ENCODE data around the gene SEPSECS.
A peak's percentile ranks its signal among the peaks of the same experiment; 100 is the strongest.
"Not testable (repeated sequence)": the region's sequence is repeated elsewhere in the genome, so short reads cannot be mapped to it uniquely, and the experiment has no call there.

Gene SEPSECS

DNA sequence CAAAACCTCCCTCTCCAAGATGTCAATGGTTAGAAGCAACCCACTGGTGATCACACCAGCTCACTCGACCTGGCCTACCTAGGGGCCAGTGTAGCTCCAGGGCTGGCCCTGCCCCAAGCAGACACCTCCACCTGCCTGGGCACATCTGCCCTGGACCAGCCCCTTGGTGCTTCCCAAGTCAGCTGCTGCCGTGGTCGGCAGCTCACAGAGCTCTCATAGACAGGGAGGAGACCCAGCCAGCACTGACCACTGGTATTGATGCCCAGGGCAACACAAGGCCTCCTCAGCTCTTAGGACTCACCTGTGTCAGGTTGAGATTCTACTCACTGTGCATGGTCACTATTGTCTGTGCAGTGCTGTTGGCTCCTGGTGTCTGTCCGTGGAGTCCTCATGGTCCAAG is 51.7 kb downstream of the SEPSECS start:
- DNase-seq, result no peak

- DNase-seq, result no peak
These were observed 52.3 kb downstream of the SEPSECS start for GRCh38 chr4:25107827-25108516.

- DNase-seq, result no peak
These were observed 53.7 kb downstream of the SEPSECS start for GRCh38 chr4:25106363-25107151.

- no peak for DNase-seq
These were observed 55.7 kb downstream of the SEPSECS start for GRCh38 chr4:25104591-25104990.

DNA sequence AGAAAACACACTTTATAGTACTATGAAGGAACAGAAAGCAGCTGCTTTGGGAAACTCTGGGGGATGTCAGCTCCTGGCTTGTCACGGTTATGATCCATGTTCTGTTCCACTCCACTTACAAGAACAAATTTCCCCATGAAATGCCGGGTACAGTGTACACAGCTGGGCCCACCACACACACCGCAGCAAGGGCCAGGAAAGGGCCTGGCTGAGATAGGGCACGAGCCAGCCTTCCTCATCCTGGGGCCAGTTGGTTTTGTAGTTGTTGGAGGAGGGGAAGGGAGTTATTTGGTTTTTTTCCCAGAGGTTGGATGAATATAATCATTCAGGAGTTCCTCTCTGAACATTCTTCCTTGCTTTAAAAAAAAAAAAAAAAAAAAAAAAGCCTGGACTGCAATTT is 56.8 kb downstream of the SEPSECS start:
- no peak for DNase-seq

DNA sequence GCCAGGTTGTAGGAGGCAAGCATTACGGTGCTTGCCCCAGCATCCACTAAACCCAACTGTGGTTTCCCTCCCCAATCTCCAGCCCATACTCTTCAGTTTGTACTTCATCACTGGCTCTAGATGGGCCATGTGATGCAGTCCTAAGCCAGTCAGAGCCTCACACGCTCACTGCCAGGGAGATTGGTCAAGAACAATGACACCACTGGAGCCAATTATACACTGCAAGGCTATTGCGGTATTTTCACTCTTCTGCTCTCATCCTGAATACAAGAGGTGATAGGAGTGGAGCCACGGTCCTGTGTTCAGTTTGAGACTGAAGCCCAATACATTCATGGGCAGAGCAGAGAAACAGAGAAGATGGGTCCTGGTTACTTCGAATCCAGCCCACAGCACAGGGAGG is 58.4 kb downstream of the SEPSECS start:
- no peak for DNase-seq

DNA sequence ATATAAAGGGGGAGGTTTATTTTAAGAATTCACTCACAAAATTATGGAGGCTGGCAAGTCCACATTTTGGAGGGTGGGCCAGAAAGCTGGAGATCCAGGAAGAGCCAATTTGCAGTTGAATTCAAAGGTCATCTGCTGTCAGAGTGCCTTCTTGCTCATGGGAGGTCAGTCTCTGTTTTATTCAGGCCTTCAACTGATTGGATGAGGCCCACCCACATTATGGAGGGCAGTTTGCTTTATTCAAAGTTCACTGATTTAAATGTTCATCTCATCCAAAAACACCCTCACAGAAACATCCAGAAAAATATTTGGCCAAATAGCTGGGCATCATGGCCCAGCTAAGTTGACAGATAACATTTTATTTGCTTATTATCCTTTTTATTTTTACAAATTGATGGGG is 59.5 kb downstream of the SEPSECS start:
- no peak for DNase-seq

- no peak for DNase-seq
These were observed 60.2 kb downstream of the SEPSECS start for GRCh38 chr4:25100021-25100555.

- no peak for DNase-seq
These were observed 61.0 kb downstream of the SEPSECS start for GRCh38 chr4:25098964-25099891.

GRCh38 chr4:25096981-25097443 is 63.2 kb downstream of the SEPSECS start:
- no peak for DNase-seq

- DNase-seq, result no peak
These were observed 63.8 kb downstream of the SEPSECS start for GRCh38 chr4:25096251-25096980.

GRCh38 chr4:25095837-25096236 is 64.4 kb downstream of the SEPSECS start:
- DNase-seq, result no peak

- no peak for DNase-seq
These were observed 68.1 kb downstream of the SEPSECS start for GRCh38 chr4:25092139-25092538.

GRCh38 chr4:25090516-25090915 is 69.7 kb downstream of the SEPSECS start:
- DNase-seq, result no peak

GRCh38 chr4:25089051-25089763 is 71.0 kb downstream of the SEPSECS start:
- no peak for DNase-seq

GRCh38 chr4:25088093-25088952 is 71.9 kb downstream of the SEPSECS start:
- peak in 1 of 2 donors; percentile 6 for DNase-seq

DNA sequence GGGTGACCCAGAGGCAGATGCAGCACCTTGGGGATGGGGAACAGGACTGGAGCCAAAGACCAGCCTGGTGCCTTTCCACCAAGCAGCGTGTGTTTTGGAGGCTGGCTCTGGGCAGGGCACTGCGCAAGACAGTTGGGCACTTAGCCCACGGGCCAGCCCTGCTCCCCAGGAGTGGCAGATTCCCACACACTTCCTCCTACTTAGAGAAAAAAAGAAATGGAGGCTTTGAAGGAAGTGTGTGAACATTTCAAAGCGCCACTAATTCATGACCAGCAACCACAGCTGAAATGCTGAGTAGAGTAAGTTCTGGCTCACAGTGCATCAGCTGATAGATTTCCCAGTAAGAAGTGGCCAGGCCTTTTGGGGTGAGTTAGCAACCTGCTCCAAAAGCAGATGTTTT is 74.6 kb downstream of the SEPSECS start:
- peak in 1 of 2 donors; percentile 9 for DNase-seq

GRCh38 chr4:25083441-25083840 is 76.8 kb downstream of the SEPSECS start:
- not testable (repeated sequence) for DNase-seq

DNA sequence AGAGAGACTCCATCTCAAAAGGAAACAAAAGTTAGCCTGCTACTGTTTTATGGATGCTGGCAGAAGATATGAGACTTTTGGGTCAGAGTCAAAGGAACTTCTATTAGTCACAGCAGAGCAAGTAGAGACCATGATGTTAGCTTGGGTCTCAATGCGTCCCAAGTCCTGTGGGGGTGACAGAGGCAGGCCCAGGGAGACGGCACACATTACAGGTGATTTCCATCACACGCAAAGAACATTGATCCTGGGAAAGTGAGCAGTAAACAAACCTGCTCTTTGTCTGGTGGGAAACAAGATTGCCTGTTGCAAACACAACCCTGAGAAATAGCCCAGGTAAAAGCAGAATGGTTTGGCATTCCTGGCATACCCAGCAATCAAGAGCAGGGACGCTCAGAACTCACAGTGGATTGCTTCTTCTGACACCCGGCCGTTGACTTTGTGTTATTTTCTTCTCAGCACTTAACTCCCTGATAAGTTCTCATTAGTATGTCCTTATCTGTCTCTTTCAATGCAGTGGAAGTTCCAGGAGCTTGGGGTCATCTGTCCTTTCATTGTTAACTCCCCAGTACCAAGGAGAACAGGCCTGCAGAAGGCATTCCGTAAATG is 78.3 kb downstream of the SEPSECS start:
- DNase-seq, result no peak

- no peak for DNase-seq
These were observed 79.7 kb downstream of the SEPSECS start for GRCh38 chr4:25080571-25080970.

Measured in hippocampal formation (tissue), 2 donors.